Prostate gland (tissue), 2 donors: ENCODE results near the gene GRIN3B.

Experiments used
- POLR2A ChIP-seq: fragments of 450-650 bp; IDR thresholded peaks from one replicate; pipeline ENCODE4 v1.6.1; 2016; ENCODE audit warnings: antibody characterized with exemption, mild to moderate bottlenecking
- POLR2AphosphoS5 ChIP-seq: sonication (generic); formaldehyde crosslinking; IDR thresholded peaks from one replicate; pipeline ENCODE4 v1.6.1; 2017; ENCODE audit warnings: antibody characterized with exemption
- TF ChIP-seq, protein P1 (sequence below), 4 experiments: fragments of 200-600 bp in 2 of 4; fragments of 450-650 bp in 2 of 4; sonication (generic) in 2 of 4; IDR thresholded peaks; 1 replicate in 3 of 4; 2 replicates in 1 of 4; pipeline ENCODE4 v1.5.1; 2016 to 2019; ENCODE audit warnings: antibody characterized with exemption in 4 of 4, mild to moderate bottlenecking in 2 of 4, moderate library complexity in 2 of 4

DNA sequence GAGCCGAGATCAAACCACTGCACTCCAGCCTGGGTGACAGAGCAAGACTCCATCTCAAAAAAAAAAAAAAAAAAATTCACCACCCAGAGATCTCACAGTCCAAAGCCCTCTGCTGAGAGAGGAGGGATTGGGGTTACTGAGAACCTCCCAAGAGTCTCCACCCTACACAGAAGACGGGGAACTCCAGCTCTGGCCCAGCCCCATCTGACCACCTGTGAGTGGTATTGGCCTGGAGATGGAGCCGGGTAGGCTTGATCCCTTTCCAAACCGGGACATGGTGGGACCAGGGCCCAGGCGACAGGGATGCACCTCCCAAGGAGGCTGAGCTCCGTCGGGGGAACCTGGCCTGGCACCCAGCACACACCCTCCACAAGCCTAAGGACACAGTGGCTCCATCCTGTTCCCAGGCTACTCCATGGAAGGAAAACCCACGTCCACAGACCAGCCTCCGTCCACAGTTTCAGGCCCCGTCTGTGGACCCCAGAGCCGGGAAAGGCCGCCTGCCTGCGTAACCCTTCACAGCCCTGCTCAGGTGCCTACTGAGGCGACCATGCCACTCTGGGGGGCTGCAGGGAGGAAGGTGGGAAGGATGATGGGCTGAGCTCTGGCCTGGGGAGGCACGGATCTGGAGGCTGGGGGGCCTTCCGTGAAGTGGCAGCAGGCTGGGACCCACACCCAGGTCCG lies 18.9 kb downstream of the GRIN3B start:
- TF ChIP-seq, protein P1, sequence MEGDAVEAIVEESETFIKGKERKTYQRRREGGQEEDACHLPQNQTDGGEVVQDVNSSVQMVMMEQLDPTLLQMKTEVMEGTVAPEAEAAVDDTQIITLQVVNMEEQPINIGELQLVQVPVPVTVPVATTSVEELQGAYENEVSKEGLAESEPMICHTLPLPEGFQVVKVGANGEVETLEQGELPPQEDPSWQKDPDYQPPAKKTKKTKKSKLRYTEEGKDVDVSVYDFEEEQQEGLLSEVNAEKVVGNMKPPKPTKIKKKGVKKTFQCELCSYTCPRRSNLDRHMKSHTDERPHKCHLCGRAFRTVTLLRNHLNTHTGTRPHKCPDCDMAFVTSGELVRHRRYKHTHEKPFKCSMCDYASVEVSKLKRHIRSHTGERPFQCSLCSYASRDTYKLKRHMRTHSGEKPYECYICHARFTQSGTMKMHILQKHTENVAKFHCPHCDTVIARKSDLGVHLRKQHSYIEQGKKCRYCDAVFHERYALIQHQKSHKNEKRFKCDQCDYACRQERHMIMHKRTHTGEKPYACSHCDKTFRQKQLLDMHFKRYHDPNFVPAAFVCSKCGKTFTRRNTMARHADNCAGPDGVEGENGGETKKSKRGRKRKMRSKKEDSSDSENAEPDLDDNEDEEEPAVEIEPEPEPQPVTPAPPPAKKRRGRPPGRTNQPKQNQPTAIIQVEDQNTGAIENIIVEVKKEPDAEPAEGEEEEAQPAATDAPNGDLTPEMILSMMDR (IDR thresholded peaks at IDR 0.05), result no peak
- TF ChIP-seq POLR2AphosphoS5, result no peak
- no peak for TF ChIP-seq POLR2A
